GM23338 (cell line): ENCODE results near the gene GRM5. TPM values are rescaled to one million over a fixed set of nuclear protein-coding genes. Genes with fewer than 3 reads are reported as not detected.

ENCODE experiments used
- ATAC-seq: fragments of 200-7000 bp; cut with Tn5 transposase; 3 replicates; pipeline ENCODE4 v1.9.1; 2020
- DNase-seq: peaks from one replicate; pipeline ENCODE4 v3.0.0-alpha.2; 2015; ENCODE audit warnings: low spot score
- H2AFZ ChIP-seq: fragments of 200-600 bp; sonication (generic); 2 replicates; pipeline ENCODE4 v1.8.0; 2016; ENCODE audit warnings: antibody characterized with exemption, mild to moderate bottlenecking, moderate library complexity
- H3F3A ChIP-seq: fragments of 200-600 bp; sonication (generic); replicated peaks from 2 replicates; pipeline ENCODE4 v1.8.0; 2017; ENCODE audit warnings: antibody characterized with exemption, mixed run types, low read depth
- H3K27ac ChIP-seq: fragments of 200-600 bp; sonication (generic); 2 replicates; pipeline ENCODE4 v1.6.1; 2016; ENCODE audit warnings: low read depth
- H3K27me3 ChIP-seq: fragments of 200-600 bp; sonication (generic); 2 replicates; pipeline ENCODE4 v1.8.0; 2016; ENCODE audit warnings: mild to moderate bottlenecking, mixed run types, moderate library complexity; ENCODE audit not compliant: insufficient read depth
- H3K36me3 ChIP-seq: fragments of 200-600 bp; sonication (generic); 2 replicates; pipeline ENCODE4 v1.8.0; 2016; ENCODE audit warnings: mild to moderate bottlenecking; ENCODE audit not compliant: insufficient read depth
- H3K4me1 ChIP-seq: fragments of 200-600 bp; sonication (generic); 2 replicates; pipeline ENCODE4 v1.8.0; 2016; ENCODE audit warnings: mild to moderate bottlenecking, moderate library complexity; ENCODE audit not compliant: insufficient read depth
- H3K4me2 ChIP-seq: fragments of 200-600 bp; sonication (generic); 2 replicates; pipeline ENCODE4 v1.7.1; 2017; ENCODE audit warnings: mixed run types
- H3K4me3 ChIP-seq: fragments of 200-600 bp; sonication (generic); 2 replicates; pipeline ENCODE4 v1.6.1; 2016; ENCODE audit warnings: mixed run types
- H3K79me2 ChIP-seq: fragments of 200-600 bp; sonication (generic); replicated peaks from 2 replicates; pipeline ENCODE4 v1.8.0; 2017; ENCODE audit warnings: mild to moderate bottlenecking; ENCODE audit not compliant: insufficient read depth
- H3K9me2 ChIP-seq: fragments of 200-600 bp; sonication (generic); 2 replicates; pipeline ENCODE4 v1.8.0; 2017; ENCODE audit not compliant: insufficient read depth
- H4K20me1 ChIP-seq: fragments of 200-600 bp; sonication (generic); replicated peaks from 2 replicates; pipeline ENCODE4 v1.8.0; 2017; ENCODE audit warnings: mild to moderate bottlenecking; ENCODE audit not compliant: insufficient read depth
- H3K27ac Mint-ChIP-seq: 2 replicates; pipeline ENCODE4 v1.8.0; 2020; ENCODE audit warnings: inconsistent platforms, mild to moderate bottlenecking, moderate library complexity, mixed read lengths
- H3K27me3 Mint-ChIP-seq: 3 replicates; pipeline ENCODE4 v1.8.0; 2022; ENCODE audit warnings: low read depth, mild to moderate bottlenecking, moderate library complexity, mixed read lengths, inconsistent platforms; ENCODE audit not compliant: insufficient read depth, poor library complexity
- H3K36me3 Mint-ChIP-seq: 3 replicates; pipeline ENCODE4 v1.8.0; 2021; ENCODE audit warnings: low read depth, mild to moderate bottlenecking, inconsistent platforms, moderate library complexity, mixed read lengths
- H3K4me1 Mint-ChIP-seq: 3 replicates; pipeline ENCODE4 v1.8.0; 2020; ENCODE audit warnings: mild to moderate bottlenecking, inconsistent platforms, mixed read lengths
- H3K4me3 Mint-ChIP-seq: 3 replicates; pipeline ENCODE4 v1.8.0; 2021; ENCODE audit warnings: moderate library complexity, mild to moderate bottlenecking, inconsistent platforms, mixed read lengths
- H3K9me3 Mint-ChIP-seq: 3 replicates; pipeline ENCODE4 v1.8.0; 2020; ENCODE audit warnings: moderate library complexity, mild to moderate bottlenecking, inconsistent platforms, mixed read lengths
- CREB1 ChIP-seq: fragments of 250-450 bp; sonication (Bioruptor Pico); IDR thresholded peaks from 2 replicates; pipeline ENCODE4 v1.5.0; 2020; ENCODE audit warnings: low read depth, mild to moderate bottlenecking, moderate library complexity
- CTCF ChIP-seq, 2 experiments: fragments of 200-600 bp in 1 of 2; sonication (generic) in 1 of 2; conservative IDR thresholded peaks; 2 replicates each; pipeline versions ENCODE4 v1.5.1 to v1.6.1; 2016 to 2017; ENCODE audit warnings: antibody characterized with exemption in 2 of 2, low read depth in 2 of 2, mild to moderate bottlenecking in 2 of 2, moderate library complexity in 1 of 2
- ETS1 ChIP-seq: IDR thresholded peaks from 2 replicates; pipeline ENCODE4 v1.6.1; 2016; ENCODE audit warnings: antibody characterized with exemption
- EZH2 ChIP-seq: fragments of 200-600 bp; sonication (generic); IDR thresholded peaks from one replicate; pipeline ENCODE4 v1.8.0; 2017; ENCODE audit warnings: antibody characterized with exemption, mild to moderate bottlenecking, low read depth; ENCODE audit not compliant: unreplicated experiment
- EZH2phosphoT487 ChIP-seq: fragments of 200-600 bp; sonication (generic); IDR thresholded peaks from one replicate; pipeline ENCODE4 v1.8.1; 2018; ENCODE audit warnings: antibody characterized with exemption; ENCODE audit not compliant: unreplicated experiment
- JUNB ChIP-seq: IDR thresholded peaks from one replicate; pipeline ENCODE4 v1.6.1; 2016; ENCODE audit warnings: antibody characterized with exemption; ENCODE audit not compliant: unreplicated experiment
- NANOG ChIP-seq: IDR thresholded peaks from 2 replicates; pipeline ENCODE4 v1.6.1; 2016; ENCODE audit warnings: antibody characterized with exemption, borderline replicate concordance
- POLR2AphosphoS5 ChIP-seq: IDR thresholded peaks from 2 replicates; pipeline ENCODE4 v1.6.1; 2016; ENCODE audit warnings: antibody characterized with exemption, low read depth
- REST ChIP-seq: IDR thresholded peaks from one replicate; pipeline ENCODE4 v1.6.1; 2018; ENCODE audit warnings: antibody characterized with exemption; ENCODE audit not compliant: unreplicated experiment
- STAT1 ChIP-seq: IDR thresholded peaks from one replicate; pipeline ENCODE4 v1.6.1; 2016; ENCODE audit warnings: antibody characterized with exemption; ENCODE audit not compliant: unreplicated experiment
- ZNF114 ChIP-seq: fragments of 250-450 bp; sonication (Bioruptor Pico); IDR thresholded peaks from 2 replicates; pipeline ENCODE4 v1.5.0; 2020; ENCODE audit warnings: mild to moderate bottlenecking, moderate library complexity
- ZNF331 ChIP-seq: fragments of 250-450 bp; sonication (Bioruptor Pico); IDR thresholded peaks from 2 replicates; pipeline ENCODE4 v1.5.0; 2020; ENCODE audit warnings: low read depth, mild to moderate bottlenecking, moderate library complexity
- ZNF462 ChIP-seq: fragments of 250-450 bp; sonication (Bioruptor Pico); IDR thresholded peaks from 2 replicates; pipeline ENCODE4 v1.5.0; 2020; ENCODE audit warnings: mild to moderate bottlenecking, moderate library complexity
- polyA plus RNA-seq: library from polyadenylated mRNA; unstranded; fragments of >200 nt; fragmentation: Nextera tagmentation; extraction: Ambion mirVana; gene quantifications from 2 replicates; pipeline ENCODE4 v1.2.1, GENCODE V29; 2016
- total RNA-seq: library from RNA; depleted of rRNA; stranded (reverse); fragments of >200 nt; shearing (Covaris generic); gene quantifications from 2 replicates; pipeline ENCODE4 v1.2.3, GENCODE V29; 2014

Gene GRM5
- total and polyA plus RNA-seq, 2 experiments from 2014 or later, result 0.23 to 0.45 TPM

GRCh38 chr11:88656283-88656682 lies 409.5 kb downstream of the GRM5 start:
- H3F3A ChIP-seq, result no peaks in the 10 kb centered on the region

More at GRCh38 chr11:88656283-88656682, 409.5 kb downstream of the GRM5 start:
- Histone ChIP-seq H3K4me1 (no peaks in the 10 kb centered on the region; the same call in 1 of the 2 replicates), H3K4me3 (no peak overlapping the region), H4K20me1 (no peaks in the 10 kb centered on the region), H3K79me2 (no peaks in the 10 kb centered on the region), H3K27me3 (no peaks in the 10 kb centered on the region), H3K27ac (no peak overlapping the region), H3K4me2 (no peak overlapping the region), H3K9me2 (no peaks in the 10 kb centered on the region), H2AFZ (no peak overlapping the region), H3K36me3 (no peaks in the 10 kb centered on the region)
- no peaks in the 10 kb centered on the region for H3K9me3 Mint-ChIP-seq
- DNase-seq (no peak), ATAC-seq (no peak)
- peaks cover 8% of the 10 kb centered on the region for H3K4me1 Mint-ChIP-seq
- no peak overlapping the region for H3K27ac Mint-ChIP-seq
- TF ChIP-seq JUNB (no peak), REST (no peak), STAT1 (no peak), ZNF462 (CRISPR knock-in tag) (no peak), ETS1 (no peak), EZH2phosphoT487 (no peak), ZNF114 (no peak), CREB1 (CRISPR knock-in tag) (no peak), NANOG (no peak), EZH2 (no peak), ZNF331 (CRISPR knock-in tag) (no peak), POLR2AphosphoS5 (no peak), CTCF (conservative IDR thresholded peaks at IDR 0.05; ENCODE audit: low read depth in 2 of 2) (no peak)
- H3K36me3 Mint-ChIP-seq, result no peaks in the 10 kb centered on the region
- no peaks in the 10 kb centered on the region for H3K27me3 Mint-ChIP-seq
- H3K4me3 Mint-ChIP-seq, result no peak overlapping the region
